Neural crest cell (in vitro differentiated cells): ENCODE results near the gene EXO1. TPM values are rescaled to one million over a fixed set of nuclear protein-coding genes. Genes with fewer than 3 reads are reported as not detected.
"Not testable (repeated sequence)": the region's sequence is repeated elsewhere in the genome, so short reads cannot be mapped to it uniquely, and the experiment has no call there.

Experiments
- DNase-seq: peaks from one replicate; pipeline ENCODE4 v3.0.0; 2021; ENCODE audit warnings: low read depth, mixed read lengths, low spot score
- H3K27ac Mint-ChIP-seq: one replicate; pipeline ENCODE4 v1.8.0; 2021; ENCODE audit warnings: mild to moderate bottlenecking, mixed read lengths; ENCODE audit not compliant: unreplicated experiment
- H3K27me3 Mint-ChIP-seq: 2 replicates; pipeline ENCODE4 v1.8.0; 2021; ENCODE audit warnings: low read depth, mild to moderate bottlenecking, mixed read lengths
- H3K36me3 Mint-ChIP-seq: 2 replicates; pipeline ENCODE4 v1.8.0; 2021; ENCODE audit warnings: low read depth, mild to moderate bottlenecking, mixed read lengths
- H3K4me1 Mint-ChIP-seq: 2 replicates; pipeline ENCODE4 v1.8.0; 2021; ENCODE audit warnings: mixed read lengths
- H3K4me3 Mint-ChIP-seq: one replicate; pipeline ENCODE4 v1.8.0; 2021; ENCODE audit warnings: mild to moderate bottlenecking, mixed read lengths
- H3K9me3 Mint-ChIP-seq: 2 replicates; pipeline ENCODE4 v1.8.0; 2021; ENCODE audit warnings: mixed read lengths
- total RNA-seq: library from RNA; stranded (reverse); gene quantifications from 2 replicates; pipeline ENCODE4 v1.2.1, GENCODE V29; 2021
- TF ChIP-seq, protein P1 (sequence below): fragments of 200-600 bp; sonication (generic); conservative IDR thresholded peaks from 2 replicates; pipeline ENCODE4 v1.5.0; 2021; ENCODE audit warnings: antibody characterized with exemption, mild to moderate bottlenecking

The EXO1 gene
- total RNA-seq, 1 donor from 2014 or later, result 49.2 TPM

DNA sequence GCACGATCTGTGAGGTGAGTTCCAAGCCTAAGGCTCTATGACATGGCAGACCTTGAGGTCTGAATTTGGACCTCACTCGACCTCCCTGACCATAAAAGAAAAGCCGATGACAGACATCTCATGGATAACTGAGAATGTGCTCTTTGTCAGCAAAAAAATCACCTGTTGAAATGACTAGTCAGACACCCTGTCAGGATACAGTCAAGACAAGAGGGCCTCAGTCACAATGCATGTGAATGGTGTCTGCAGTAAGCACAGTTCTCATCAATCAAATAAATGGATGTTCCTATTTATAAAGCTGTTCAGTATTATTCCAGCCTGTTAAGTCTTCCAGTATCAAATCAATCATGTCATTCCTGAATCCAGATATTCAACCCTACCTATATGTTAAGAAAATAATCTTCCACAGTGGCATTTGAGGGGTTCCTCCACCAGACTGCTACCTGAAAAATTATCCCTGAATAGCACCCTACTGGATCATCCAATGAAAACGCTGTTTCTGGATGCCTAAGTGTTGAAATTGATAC lies 28.6 kb upstream of the EXO1 start:
- H3K4me3 Mint-ChIP-seq, result no peak overlapping the region
- H3K9me3 Mint-ChIP-seq, result no peaks in the 10 kb centered on the region
- peaks cover 8% of the 10 kb centered on the region for H3K27me3 Mint-ChIP-seq
- no peak overlapping the region for H3K27ac Mint-ChIP-seq
- TF ChIP-seq, protein P1, sequence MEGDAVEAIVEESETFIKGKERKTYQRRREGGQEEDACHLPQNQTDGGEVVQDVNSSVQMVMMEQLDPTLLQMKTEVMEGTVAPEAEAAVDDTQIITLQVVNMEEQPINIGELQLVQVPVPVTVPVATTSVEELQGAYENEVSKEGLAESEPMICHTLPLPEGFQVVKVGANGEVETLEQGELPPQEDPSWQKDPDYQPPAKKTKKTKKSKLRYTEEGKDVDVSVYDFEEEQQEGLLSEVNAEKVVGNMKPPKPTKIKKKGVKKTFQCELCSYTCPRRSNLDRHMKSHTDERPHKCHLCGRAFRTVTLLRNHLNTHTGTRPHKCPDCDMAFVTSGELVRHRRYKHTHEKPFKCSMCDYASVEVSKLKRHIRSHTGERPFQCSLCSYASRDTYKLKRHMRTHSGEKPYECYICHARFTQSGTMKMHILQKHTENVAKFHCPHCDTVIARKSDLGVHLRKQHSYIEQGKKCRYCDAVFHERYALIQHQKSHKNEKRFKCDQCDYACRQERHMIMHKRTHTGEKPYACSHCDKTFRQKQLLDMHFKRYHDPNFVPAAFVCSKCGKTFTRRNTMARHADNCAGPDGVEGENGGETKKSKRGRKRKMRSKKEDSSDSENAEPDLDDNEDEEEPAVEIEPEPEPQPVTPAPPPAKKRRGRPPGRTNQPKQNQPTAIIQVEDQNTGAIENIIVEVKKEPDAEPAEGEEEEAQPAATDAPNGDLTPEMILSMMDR, result no peak
- no peaks in the 10 kb centered on the region for H3K36me3 Mint-ChIP-seq
- no peak for DNase-seq
- no peaks in the 10 kb centered on the region for H3K4me1 Mint-ChIP-seq

DNA sequence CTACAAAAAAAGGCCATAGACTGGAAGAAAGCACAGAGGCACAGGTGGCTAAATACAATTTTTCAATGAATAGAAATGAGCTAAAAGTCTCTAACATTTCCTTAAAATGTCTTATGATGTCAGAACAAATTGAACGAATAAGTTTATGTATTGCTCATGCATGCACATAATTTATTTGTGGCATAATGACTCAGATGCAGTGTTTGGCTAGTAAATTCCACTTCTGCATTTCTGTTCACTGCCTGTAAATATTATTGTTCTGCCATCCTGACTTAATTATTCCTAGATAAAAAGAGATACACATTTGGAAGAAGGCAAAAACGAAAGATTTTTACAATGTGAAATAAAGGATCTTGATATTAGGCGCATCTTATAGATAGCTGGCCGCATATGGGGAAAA lies 26.6 kb upstream of the EXO1 start:
- Mint-ChIP-seq H3K4me1 (no peaks in the 10 kb centered on the region), H3K36me3 (no peaks in the 10 kb centered on the region), H3K27me3 (peaks cover 8% of the 10 kb centered on the region), H3K9me3 (no peaks in the 10 kb centered on the region), H3K27ac (no peak overlapping the region), H3K4me3 (no peak overlapping the region)
- TF ChIP-seq, protein P1, result no peak
- DNase-seq, result no peak

DNA sequence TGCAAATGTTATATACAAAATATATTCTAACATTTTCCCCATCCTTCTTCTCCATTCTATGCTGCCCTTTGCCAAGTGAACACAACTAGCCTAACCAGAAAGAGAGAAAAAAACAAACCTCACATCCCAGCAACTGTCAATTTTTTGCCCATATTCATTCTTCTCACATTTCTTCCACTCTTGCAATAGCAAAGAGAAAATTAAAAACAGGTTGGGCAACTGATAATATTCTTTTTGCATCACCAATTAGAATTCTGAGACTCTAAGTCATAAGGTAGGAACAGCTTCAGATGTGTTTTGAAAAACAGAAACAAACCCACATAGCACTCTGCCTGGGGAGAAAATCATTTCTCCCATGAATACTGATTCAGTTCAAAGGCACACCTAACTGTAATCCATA lies 25.2 kb upstream of the EXO1 start:
- no peaks in the 10 kb centered on the region for H3K9me3 Mint-ChIP-seq

DNA sequence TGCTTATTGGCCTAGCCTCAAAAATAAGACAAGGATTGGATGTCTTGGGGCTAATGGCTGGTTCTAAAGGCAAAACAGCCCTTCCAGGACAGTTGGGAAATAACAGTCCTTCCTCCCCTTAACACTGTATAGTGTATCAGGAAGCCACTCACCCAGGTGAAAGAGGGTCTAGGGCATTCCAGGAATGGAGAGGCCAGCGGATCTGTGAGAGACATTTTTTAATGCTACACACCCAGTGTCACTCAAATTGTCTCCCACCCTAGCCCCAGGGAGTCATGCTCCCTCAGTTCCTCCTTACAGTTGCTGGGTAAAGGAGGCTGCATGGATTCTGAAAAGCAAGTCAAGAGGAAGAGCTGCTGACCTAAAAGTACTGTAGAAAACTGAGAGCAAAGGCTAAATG lies 24.1 kb upstream of the EXO1 start:
- Mint-ChIP-seq H3K36me3 (no peaks in the 10 kb centered on the region), H3K4me1 (peaks cover 4% of the 10 kb centered on the region), H3K27me3 (no peaks in the 10 kb centered on the region), H3K27ac (no peak overlapping the region), H3K9me3 (no peaks in the 10 kb centered on the region), H3K4me3 (no peak overlapping the region)
- no peak for DNase-seq
- TF ChIP-seq, protein P1, result no peak

More for the DNA sequence above, 25.2 kb upstream of the EXO1 start:
- H3K4me1 Mint-ChIP-seq, result no peaks in the 10 kb centered on the region
- DNase-seq, result no peak
- H3K27ac Mint-ChIP-seq, result no peak overlapping the region
- H3K36me3 Mint-ChIP-seq, result no peaks in the 10 kb centered on the region
- TF ChIP-seq, protein P1, result no peak
- no peak overlapping the region for H3K4me3 Mint-ChIP-seq
- peaks cover 5% of the 10 kb centered on the region for H3K27me3 Mint-ChIP-seq

DNA sequence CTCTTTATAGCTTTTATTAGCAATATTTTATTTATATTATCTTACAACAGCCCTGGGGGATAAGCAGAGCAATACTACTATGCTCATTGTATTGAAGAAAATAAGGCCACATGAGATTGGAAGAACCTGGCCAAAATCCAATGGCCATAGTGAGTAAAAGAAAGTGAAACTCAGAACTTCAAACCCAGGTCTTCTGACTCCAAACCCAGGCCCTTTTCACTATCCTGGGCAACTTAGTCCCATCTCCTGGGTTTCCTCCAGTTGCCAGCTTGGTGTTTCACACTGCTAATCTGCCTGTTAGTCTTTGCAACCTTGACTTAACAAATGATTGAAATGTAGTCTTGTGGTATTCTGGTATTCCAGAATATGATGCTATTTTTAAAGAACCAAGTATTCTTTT lies 22.4 kb upstream of the EXO1 start:
- TF ChIP-seq, protein P1, result no peak
- no peak for DNase-seq
- Mint-ChIP-seq H3K27ac (no peak overlapping the region), H3K36me3 (no peaks in the 10 kb centered on the region), H3K9me3 (no peaks in the 10 kb centered on the region), H3K27me3 (no peaks in the 10 kb centered on the region), H3K4me3 (no peak overlapping the region), H3K4me1 (peaks cover 4% of the 10 kb centered on the region)

DNA sequence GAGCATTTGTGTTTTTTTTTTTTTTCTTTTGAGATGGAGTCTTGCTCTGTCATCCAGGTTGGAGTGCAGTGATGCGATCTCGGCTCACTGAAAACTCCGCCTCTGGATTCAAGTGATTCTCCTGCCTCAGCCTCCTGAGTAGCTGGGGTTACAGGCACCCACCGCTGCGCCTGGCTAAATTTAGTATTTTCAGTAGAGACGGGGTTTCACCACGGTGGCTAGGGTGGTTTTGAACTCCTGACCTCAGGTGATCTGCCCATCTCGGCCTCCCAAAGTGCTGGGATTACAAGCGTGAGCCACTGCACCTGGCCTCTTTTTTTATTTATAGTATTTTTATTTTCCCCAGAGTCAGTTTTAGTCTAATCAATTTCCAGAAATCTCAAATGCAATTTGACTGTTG lies 21.4 kb upstream of the EXO1 start:
- not testable (repeated sequence) for H3K9me3 Mint-ChIP-seq, H3K4me1 Mint-ChIP-seq, H3K27ac Mint-ChIP-seq, DNase-seq, H3K27me3 Mint-ChIP-seq, H3K36me3 Mint-ChIP-seq, H3K4me3 Mint-ChIP-seq
